ENCODE results near the gene PLXND1.

Gene PLXND1

GRCh38 chr3:129627350-129628168 is 21.1 kb upstream of the PLXND1 start:
- DNase-seq = peak; percentile 85 to 87 (median 86)

DNA sequence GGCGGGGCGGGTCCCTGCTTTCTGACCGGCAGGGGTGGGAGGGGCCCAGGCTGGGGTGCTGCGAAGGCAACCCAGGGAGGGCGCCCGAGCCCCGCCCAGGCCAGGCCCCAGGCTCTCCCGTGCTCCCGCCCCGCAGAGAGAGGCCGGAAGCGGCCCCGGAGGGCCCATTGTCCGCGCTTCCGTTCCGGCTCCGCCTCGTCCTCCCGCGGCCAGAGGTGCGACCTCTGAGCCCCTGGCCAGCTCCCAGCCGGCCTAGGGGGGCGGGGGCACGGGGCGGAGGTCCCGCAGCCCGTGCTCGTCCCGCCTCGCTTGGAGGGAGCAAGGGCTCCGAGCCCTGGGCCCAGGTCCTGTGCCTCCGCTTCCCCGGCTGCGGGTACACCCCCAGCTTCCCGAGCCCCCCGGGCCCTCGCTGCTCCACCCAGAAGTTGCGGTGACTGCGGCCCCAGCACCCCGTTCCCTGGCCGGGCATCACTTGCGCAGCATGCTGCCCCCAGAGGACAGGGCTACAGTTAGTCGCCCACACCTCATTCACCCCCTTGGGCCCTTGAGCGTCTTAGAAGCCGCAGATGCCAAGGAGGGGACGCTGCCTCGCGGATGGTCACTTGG is 20.4 kb upstream of the PLXND1 start:
- DNase-seq = peak; percentile 89 to 97 (median 93)

- peak; percentile 67 to 76 (median 72) for DNase-seq
Observed at GRCh38 chr3:129625072-129625874, 18.8 kb upstream of the PLXND1 start.

DNA sequence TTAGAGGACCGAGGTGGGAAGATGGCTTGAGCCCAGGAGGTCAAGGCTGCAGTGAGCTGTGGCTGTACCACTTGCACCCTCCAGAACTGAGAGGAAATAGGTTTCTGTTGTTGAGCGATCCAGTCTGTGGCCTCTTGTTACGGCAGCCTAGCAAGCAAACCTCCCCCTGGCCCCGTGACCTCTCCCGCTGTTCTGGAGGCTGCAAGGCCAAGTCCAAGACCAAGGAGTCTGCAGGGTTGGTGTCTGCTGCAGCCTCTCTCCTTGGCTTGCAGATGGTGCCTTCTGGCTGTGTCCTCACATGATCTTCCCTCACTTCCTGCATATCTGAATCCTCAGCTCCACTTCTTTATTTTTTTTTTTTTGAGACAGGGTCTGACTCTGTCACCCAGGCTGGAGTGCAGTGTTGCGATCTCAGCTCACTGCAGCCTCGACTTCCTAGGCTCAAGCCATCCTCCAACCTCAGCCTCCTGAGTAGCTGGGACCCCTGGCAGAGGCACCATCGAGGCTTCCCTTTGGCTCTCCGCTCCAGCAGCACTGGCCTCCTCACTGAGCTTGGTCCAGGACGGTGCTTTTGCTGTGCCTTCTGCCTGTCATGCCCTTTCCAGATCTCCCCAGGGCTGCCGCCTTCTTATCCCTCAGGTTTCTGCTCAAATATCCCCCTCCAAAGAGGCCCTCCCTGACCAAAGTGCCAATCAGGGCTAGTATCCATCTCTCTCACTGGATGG is 18.0 kb upstream of the PLXND1 start:
- peak; percentile 64 to 72 (median 68) for DNase-seq

- no peak for DNase-seq
Observed at GRCh38 chr3:129623447-129624118, 17.1 kb upstream of the PLXND1 start.

DNA sequence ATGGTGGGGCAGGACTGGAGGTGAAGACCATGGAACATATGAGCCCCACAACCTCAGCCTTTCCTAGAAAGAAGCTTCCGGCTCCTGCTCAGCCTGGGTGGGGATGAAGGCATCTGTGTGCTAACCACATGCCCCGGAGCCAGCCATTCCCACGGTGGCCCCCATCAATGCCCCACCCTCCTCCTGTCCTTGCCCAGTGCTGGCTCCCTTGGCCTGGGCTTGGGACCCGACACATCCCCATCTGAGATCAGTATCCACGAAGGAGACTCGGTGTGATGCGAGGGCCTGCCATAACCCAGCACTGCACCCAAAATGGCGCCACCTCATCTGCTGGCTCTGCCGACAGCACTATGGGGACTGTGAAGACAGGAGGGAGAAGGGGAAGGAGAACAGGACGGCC is 16.5 kb upstream of the PLXND1 start:
- no peak for DNase-seq

DNA sequence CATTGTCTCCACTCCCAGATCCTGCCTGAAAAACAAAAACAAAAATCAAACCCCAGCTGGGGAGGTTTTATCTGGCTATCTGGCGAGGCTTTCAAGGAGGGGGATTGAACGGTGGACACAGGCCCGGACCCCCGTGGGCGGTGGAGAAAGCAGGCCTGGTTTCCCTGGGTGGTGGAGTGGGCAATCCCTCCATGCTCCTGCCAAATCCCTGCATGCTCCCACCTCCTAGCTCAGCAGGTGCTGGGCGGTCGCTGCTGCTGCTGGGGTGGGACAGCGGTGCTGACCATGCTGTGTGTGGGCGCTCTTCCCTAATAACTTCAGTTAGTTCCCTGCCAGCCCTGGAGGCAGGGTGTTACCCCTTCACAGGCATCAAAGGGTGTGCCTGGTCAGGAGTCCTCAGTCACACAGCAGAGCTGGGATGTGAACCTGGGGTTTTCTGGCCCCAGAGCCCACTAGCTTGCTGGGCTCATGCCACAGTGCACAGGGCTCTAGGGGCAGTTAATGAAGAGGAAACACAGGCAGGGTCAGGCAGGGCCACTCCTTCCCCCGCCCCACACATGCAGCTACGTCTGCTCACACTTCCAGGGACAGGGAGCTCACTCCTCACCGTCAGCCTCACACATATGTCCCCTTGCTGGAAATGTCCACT is 15.9 kb upstream of the PLXND1 start:
- peak in 2 of 3 donors; percentile 33 to 66 for DNase-seq

GRCh38 chr3:129621626-129622225 is 15.2 kb upstream of the PLXND1 start:
- DNase-seq = no peak

DNA sequence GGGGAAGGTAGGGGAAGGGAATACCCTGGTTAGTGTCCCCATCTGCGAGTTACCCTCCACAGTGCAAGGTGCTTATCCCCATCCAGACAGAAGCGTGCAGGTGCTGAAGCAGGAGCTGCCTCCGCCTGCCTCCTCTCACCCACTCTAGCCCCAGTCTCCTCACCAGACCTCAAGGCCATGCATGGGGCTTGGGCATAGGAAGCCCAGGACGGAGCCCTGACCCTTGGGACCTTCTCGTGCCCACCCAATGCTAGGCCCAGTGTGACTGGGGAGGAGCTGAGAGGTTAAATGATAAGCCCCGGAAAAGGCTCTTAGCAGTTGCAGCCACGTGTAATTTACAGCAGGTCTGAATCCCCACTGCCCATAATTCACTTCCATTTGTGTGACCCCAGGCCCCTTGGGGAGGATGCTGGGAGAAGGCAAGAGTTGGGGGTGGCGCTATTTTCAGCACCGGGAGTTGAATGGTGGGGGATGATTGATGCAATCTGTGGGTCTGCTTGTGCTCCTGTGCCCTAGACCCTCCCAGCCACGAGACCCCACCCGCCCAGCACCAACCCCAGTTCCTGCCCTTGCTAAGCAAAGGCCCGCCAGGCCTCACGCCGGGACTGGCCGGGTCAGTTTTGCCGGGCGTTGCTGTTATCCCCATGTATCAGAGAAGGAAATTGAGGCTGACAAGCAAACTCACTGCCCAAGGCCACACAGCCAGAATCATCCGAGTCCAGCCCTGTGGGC is 14.5 kb upstream of the PLXND1 start:
- DNase-seq = no peak

GRCh38 chr3:129619726-129620162 is 13.3 kb upstream of the PLXND1 start:
- peak; percentile 69 to 72 (median 72) for DNase-seq

GRCh38 chr3:129618901-129619671 is 12.6 kb upstream of the PLXND1 start:
- peak in 1 of 3 donors; percentile 44 for DNase-seq

- peak in 1 of 3 donors; percentile 52 for DNase-seq
Observed at GRCh38 chr3:129618186-129618820, 11.8 kb upstream of the PLXND1 start.

- DNase-seq = no peak
Observed at GRCh38 chr3:129617381-129618185, 11.1 kb upstream of the PLXND1 start.

DNA sequence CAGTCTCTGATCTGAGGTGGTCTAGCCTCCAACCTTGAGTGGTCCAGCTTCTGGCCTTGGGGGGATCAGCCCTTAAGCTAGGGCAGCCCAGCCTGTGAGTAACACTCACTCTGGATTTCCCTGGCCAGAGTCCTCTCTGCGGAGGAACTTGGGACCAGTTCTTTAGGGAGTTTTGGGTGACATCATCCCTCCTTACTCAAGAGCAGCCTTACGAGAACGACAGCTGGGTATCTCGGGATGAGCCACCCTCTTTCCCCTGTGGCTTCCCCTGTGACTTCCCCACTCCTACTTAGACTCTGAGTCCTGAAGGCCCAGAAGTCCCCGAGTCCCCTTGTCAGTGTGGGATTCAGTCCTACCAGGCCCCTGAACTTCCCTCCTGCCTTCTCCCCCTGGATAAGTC is 10.2 kb upstream of the PLXND1 start:
- peak; percentile 96 to 99 (median 99) for DNase-seq

DNA sequence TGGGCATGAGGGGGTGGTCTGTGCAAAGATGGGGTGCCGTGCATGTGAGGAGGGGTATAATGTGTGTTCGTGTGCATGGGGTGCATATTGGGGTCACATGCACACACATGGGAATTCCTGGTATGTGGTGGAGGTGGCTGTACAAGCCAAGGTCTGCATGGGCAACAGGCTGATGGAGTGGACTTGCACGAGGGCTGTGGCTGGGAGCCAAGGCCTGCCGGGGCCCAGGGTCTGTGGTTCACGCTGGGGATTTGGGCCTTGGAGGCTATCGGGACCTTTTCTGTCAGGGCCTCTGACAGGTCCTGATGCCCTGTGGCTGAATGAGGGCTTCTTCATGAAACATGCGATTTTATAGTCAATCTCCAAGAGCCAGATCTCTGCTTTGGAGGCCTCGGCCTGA is 9.8 kb upstream of the PLXND1 start:
- DNase-seq = no peak

DNA sequence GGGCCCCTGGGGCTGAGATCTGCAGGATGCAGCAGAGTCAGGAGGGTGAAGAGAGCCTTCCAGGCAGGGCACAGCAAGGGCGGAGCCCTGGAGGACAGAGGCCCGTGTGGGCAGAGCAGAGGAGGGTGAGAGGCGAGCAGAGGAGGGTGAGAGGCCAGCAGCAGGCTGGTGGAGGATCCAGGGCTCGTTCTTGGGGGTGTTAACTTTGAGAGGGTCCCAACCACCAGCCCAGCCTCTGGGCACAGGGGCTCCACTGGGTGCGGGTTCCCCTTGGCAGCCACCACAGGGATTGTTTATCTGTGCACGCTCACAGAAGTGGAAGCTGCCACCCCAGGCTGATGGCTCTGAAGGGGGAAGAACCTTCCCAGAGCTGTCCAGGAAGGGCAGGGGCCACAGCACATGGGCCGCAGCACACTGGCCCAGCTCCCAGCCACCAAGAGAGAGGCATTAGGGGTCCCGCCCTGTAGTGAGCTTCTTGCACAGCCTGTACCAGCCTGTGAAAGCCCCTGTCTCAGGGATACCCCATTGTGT is 9.3 kb upstream of the PLXND1 start:
- peak in 2 of 3 donors; percentile 41 to 61 for DNase-seq

GRCh38 chr3:129614927-129615363 is 8.5 kb upstream of the PLXND1 start:
- peak; percentile 78 to 83 (median 78) for DNase-seq

DNA sequence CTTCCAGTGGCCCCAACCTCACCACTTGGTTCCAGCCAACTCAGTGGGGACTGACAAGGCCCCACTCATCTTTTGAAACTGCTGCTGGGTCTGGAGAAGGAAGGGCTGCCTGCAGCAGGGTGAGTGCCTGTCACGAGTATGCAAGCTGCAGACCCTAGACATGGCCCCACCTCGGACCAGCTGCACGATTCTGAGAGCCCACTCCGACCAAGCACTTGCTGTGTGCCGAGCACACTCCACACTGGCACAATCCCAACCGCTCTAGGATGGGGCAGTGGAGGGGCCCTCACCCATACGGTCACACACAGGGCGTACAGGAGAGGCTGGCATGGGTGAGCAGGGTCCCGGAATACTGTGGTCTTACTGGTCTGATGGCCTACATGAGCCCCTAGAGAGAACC is 8.0 kb upstream of the PLXND1 start:
- no peak for DNase-seq

Measured in suppressor macrophage treated with lipopolysaccharide for 1 hour (primary cell).